ENCODE data around the gene AIG1.
"Not testable (repeated sequence)": the region's sequence is repeated elsewhere in the genome, so short reads cannot be mapped to it uniquely, and the experiment has no call there.

The AIG1 gene

GRCh38 chr6:143286251-143286795 lies 225.6 kb downstream of the AIG1 start:
- no peak for DNase-seq

GRCh38 chr6:143288923-143289322 lies 228.2 kb downstream of the AIG1 start:
- no peak for DNase-seq

DNA sequence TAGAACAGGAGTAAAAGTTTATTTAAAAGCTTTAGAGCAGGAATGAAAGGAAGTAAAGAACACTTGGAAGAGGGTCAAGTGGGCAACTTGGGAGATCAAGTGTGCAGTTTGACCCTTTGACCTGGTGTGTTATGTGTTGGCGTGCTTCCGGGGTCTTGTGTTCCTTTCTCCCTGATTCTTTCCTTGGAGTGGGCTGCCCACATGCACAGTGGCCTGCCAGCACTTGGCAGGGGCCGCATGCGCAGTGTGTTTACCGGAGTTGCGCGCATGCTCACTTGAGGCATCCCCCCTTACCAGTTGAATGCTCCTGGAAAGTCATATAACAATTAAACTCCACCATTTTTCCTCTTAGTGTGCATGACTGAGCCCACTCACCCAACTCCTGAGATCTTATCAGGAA lies 229.5 kb downstream of the AIG1 start:
- no peak for DNase-seq

- no peak for DNase-seq
These were observed 232.8 kb downstream of the AIG1 start for GRCh38 chr6:143293523-143293922.

DNA sequence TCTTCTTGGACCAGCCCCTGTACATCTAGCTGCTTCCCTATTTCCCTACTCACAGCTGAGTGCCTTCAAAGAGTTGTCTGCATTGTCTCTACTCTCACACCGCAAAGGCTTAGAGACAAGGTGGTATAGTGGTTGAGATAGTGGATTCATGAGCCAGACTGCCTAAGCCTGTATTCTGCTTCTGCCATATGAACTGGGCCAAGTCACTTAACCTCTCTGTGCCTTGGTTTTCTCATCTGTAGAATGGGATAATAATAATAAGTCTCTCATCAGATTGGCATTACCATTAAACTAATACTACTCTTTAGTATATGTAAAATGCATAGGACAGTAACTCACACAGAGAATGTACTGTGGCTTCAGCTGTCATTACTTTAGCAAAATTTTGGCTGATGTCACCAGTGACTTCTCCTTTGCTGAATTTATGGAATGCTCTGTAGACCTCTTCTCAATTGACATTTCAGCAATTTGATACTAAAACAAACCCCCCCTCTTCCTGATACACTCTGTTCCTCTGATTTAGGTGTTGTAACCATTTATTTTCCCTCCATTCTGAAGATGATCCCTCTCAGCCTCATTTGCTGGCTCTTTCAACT lies 233.7 kb downstream of the AIG1 start:
- DNase-seq = no peak

DNA sequence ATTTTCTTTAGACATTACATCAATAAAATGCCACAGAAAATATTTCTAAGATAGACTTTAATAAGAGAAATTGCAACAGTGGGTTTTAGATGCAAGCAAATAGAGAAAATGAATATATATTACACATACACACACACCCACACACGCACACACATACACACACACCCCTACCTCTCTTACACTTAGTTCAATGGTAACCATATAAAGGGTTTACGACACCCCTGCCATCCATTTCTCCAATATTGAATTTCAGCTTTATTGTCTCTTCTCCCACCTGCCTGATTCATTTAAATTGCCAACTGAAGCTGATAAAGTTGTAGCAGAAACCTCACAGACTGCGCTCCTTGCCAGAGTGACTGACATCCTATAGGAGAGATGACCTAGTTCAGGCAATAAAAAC lies 235.2 kb downstream of the AIG1 start:
- DNase-seq = no peak

DNA sequence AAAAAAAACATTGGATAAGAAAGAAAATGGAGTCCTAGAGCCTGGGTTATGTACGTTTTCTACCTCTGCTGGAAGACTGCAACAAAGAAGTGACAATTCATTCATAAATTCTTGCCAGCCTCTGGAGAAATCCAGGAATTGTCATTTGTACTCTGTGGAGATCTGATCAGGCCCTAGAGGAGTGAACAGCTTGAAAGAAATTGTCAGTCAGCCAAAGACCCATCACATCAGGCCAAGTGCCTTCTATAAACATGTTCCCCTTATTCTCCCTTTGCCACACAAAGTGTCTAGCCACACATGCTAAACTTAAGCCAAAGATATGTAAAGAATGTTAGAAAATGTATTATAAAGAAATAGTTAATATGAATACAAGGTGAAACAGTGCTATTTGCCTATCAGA lies 237.4 kb downstream of the AIG1 start:
- DNase-seq = no peak

GRCh38 chr6:143299253-143300166 lies 238.8 kb downstream of the AIG1 start:
- DNase-seq = no peak

DNA sequence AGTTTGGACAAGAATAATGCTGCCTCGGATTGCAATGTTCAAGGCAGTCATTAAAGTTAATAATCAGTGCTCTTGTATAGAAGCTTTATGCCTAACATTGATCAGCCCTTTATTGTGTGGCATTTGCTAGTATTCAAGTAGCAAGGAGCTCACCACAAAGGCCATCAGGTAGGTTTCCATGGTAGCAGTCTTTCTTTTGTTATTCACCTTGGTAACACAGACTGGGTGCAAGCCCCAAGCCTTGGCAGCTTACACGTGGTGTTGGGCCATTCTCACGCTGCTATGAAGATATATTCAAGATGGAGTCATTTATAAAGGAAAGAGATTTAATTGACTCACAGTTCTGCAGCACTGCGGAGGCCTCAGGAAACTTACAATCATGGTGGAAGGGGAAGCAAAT lies 240.5 kb downstream of the AIG1 start:
- DNase-seq = no peak

DNA sequence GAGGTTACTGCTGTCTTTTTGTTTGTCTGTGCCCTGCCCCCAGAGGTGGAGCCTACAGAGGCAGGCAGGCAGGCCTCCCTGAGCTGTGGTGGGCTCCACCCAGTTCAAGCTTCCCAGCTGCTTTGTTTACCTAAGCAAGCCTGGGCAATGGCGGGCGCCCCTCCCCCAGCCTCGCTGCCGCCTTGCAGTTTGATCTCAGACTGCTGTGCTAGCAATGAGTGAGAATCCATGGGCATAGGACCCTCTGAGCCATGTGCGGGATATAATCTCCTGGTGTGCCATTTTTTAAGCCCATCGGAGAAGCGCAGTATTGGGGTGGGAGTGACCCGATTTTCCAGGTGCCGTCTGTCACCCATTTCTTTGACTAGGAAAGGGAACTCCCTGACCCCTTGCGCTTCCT lies 247.1 kb downstream of the AIG1 start:
- DNase-seq = not testable (repeated sequence)

- no peak for DNase-seq
These were observed 252.5 kb downstream of the AIG1 start for GRCh38 chr6:143313163-143313562.

DNA sequence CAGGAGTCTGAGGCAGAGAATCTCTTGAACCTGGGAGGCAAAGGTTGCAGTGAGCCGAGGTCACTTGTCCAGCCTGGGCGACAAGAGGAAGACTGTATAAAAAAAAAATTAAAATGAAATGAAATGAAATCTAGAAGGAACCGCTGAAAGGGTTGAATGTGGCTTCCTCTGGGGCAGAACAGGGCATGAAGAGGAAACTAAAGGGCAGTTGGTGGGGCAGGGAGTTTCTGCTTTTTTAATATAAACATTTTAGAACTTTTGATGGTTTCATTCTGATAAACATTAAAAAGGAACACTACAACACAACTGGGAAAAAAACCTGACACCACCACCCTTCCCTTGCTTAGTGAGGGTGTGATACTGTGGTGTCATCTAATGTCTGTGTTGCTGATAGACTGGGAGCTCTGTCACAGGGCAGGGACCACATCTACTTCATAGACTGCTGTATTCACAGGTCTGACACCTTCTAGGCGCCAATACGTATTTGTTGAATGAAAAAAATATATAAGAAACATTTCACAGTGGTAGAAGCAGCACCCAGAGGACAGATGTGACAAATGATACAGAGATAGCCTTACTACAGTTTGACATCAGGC lies 260.9 kb downstream of the AIG1 start:
- DNase-seq = no peak

- no peak for DNase-seq
These were observed 261.7 kb downstream of the AIG1 start for GRCh38 chr6:143322386-143322785.

- DNase-seq = no peak
These were observed 263.2 kb downstream of the AIG1 start for GRCh38 chr6:143323729-143324470.

DNA sequence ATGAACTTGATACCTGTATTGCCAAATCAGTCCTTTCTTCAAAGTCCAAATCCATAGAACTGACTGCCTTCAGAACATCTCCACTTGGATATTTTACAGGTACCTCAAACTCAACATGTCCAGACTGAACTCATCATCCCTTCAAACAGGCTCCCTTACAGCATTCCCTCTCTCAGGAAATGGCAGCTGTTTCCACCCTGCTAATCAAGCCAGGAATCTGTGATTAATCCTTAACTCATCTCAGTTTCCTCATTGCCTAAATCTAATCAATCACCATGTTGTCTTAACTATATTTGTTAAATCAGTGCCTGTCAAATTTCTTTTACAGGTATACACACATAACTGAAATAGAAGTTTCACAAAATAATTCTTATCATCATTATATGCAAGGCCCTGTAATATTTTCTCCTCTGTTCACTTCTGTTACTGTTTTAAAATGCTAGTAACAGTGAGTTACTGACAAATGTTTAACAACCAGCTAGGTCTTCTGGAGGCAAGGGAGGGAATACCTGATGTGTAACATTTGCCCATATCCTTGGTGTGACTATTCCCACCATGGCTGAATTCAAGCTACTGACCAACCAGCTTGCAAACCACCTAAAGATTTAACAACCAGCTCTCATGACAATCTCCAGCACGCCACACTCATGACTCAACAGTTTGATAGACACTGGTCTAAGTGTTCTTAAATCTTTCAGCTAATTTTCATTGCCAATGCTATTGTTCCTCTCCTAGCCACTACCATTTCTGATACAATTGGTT lies 264.9 kb downstream of the AIG1 start:
- no peak for DNase-seq

DNA sequence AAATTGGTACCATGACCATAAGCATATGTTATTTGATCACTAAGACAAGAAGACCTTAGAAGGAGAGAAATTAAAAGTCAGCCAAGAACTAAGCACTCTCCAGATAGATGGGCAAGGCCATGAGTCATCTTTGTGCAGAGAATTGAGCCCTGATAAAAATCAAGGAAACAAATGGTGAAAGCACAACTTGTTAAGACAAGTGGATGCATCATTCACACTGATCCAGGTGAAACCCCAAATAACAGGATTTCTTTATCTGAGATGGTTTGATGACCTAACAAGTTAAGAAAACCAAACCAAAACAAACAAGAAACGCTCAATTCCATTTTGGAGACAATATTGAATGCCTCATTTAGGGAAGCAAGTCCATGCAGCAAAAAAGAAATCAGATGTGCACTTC lies 268.2 kb downstream of the AIG1 start:
- DNase-seq = no peak

DNA sequence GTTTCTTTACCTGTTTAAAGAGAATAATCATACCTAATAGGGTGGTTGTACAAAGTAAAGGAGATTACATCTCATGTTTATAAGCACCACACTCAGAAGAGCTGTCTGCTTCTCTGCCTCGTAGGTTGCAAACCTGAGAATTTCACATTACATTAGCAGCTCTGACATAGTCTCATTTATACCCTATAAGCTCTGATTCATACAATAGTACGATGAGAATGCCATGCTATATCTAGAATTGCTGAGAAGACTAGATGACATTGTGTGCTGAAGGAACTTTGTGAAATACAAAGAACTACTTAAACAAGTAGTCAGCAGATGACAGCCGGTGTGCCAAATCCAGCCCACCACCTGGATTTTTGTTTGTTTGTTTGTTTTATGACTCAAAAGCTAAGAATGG lies 268.6 kb downstream of the AIG1 start:
- no peak for DNase-seq

DNA sequence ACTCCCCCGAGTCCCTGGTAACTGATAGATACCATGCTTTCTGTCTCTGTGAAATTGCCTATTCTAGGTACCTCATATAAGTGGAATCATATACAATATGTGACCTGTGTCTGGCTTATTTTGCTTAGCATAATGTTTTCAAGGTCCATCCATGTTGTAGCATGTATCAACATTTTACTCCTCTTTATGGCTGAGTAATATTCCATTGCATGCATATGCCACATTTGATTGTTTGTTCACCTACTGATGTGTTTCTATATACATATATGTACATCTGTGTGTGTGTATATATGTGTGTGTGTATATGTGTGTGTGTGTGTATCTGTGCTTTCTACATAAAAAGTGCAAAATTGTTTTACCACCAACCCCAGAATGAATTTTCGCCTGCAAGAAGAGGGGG lies 270.7 kb downstream of the AIG1 start:
- no peak for DNase-seq

GRCh38 chr6:143332153-143332845 lies 271.6 kb downstream of the AIG1 start:
- no peak for DNase-seq

DNA sequence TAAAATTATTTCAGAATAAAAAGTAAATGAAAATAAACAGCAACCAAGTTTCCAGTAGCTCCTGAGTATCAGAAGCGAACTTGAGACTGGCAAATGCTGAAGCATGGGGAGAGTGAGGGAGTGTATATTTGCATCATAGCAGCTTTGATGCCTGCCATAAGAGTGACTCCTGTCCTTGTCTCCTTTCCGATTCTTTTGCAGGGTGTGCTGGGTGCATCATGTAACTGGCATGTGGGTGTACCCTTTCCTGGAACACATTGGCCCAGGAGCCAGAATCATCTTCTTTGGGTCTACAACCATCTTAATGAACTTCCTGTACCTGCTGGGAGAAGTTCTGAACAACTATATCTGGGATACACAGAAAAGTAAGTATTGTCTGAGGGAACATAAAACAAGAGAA lies 272.4 kb downstream of the AIG1 start:
- no peak for DNase-seq

- peak in 1 of 2 donors; percentile 10 for DNase-seq
These were observed 273.2 kb downstream of the AIG1 start for GRCh38 chr6:143333749-143334520.
